Osteoblast (primary cell): ENCODE results near the gene DLGAP5. TPM values are rescaled to one million over a fixed set of nuclear protein-coding genes. Genes with fewer than 3 reads are reported as not detected.

Experiments used
- DNase-seq: peaks from one replicate; pipeline ENCODE4 v3.0.0; 2011; ENCODE audit warnings: low spot score, mixed read lengths; ENCODE audit not compliant: insufficient read length; ENCODE audit errors: missing footprints
- H2AFZ ChIP-seq: 2 replicates; pipeline ENCODE4 v1.6.0; 2011; ENCODE audit warnings: mild to moderate bottlenecking, low read length
- H3K27ac ChIP-seq: 2 replicates; pipeline ENCODE4 v1.5.1; 2011; ENCODE audit warnings: mild to moderate bottlenecking, low read depth, low read length, moderate library complexity
- H3K27me3 ChIP-seq: 2 replicates; pipeline ENCODE4 v1.6.0; 2012; ENCODE audit warnings: mild to moderate bottlenecking, control low read depth, inconsistent platforms, low read length, moderate library complexity; ENCODE audit not compliant: insufficient read depth
- H3K36me3 ChIP-seq: 2 replicates; pipeline ENCODE4 v1.5.1; 2011; ENCODE audit warnings: mild to moderate bottlenecking, low read length, control low read depth, moderate library complexity; ENCODE audit not compliant: insufficient read depth
- H3K4me1 ChIP-seq: 2 replicates; pipeline ENCODE4 v1.5.1; 2011; ENCODE audit warnings: mild to moderate bottlenecking, low read length, control low read depth, moderate library complexity; ENCODE audit not compliant: insufficient read depth
- H3K4me2 ChIP-seq: 2 replicates; pipeline ENCODE4 v1.6.0; 2011; ENCODE audit warnings: mild to moderate bottlenecking, low read length; ENCODE audit not compliant: insufficient read depth
- H3K4me3 ChIP-seq: fragments of 200-600 bp; sonication (generic); 3 replicates; pipeline ENCODE4 v1.5.1; 2012; ENCODE audit warnings: mild to moderate bottlenecking, low read length, inconsistent platforms; ENCODE audit not compliant: insufficient read depth
- H3K79me2 ChIP-seq: 2 replicates; pipeline ENCODE4 v1.6.0; 2012; ENCODE audit warnings: mild to moderate bottlenecking, low read length, control low read depth, inconsistent platforms; ENCODE audit not compliant: insufficient read depth
- H3K9me3 ChIP-seq: 2 replicates; pipeline ENCODE4 v1.5.1; 2011; ENCODE audit warnings: low read depth, low read length, control low read depth
- H4K20me1 ChIP-seq: 2 replicates; pipeline ENCODE4 v1.6.0; 2012; ENCODE audit warnings: mild to moderate bottlenecking, low read length, control low read depth; ENCODE audit not compliant: insufficient read depth
- CTCF ChIP-seq: IDR thresholded peaks from 2 replicates; pipeline ENCODE4 v1.5.1; 2011; ENCODE audit warnings: mild to moderate bottlenecking, low read depth, low read length, moderate library complexity; ENCODE audit errors: extremely low read depth
- total RNA-seq: library from RNA; depleted of rRNA; stranded (reverse); fragments of >200 nt; gene quantifications from 2 replicates; pipeline ENCODE4 v1.2.3, GENCODE V29; 2012

Gene DLGAP5
- total RNA-seq, 1 donor, result 5.1 TPM

DNA sequence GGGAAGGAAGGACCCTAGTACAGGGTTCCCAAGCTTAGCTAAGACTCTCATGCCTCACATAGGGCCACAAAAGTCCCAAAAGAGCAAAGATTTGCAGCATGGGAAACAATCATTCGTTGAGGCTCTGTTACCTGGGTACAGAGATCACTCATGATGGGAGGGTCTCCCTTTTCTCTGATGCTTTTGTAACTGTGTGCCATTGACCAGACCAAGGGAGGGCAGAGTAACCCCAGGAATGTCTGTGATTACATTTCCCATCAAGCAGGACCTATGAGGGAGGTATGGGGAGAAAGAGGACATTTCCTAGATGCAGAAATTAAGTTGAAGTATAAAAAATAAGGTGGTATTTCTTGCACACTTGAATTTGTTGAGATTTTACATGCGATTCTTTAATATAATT, 16.4 kb upstream of the DLGAP5 start:
- no peak overlapping the region for H3K27ac ChIP-seq
- H4K20me1 ChIP-seq, result no peaks in the 10 kb centered on the region
- H3K27me3 ChIP-seq, result no peaks in the 10 kb centered on the region
- no peak for DNase-seq
- no peaks in the 10 kb centered on the region for H3K4me1 ChIP-seq
- H3K4me3 ChIP-seq, result no peak overlapping the region
- no peak overlapping the region for H2AFZ ChIP-seq
- no peaks in the 10 kb centered on the region for H3K36me3 ChIP-seq
- H3K9me3 ChIP-seq, result no peaks in the 10 kb centered on the region
- H3K4me2 ChIP-seq, result no peak overlapping the region
- no peaks in the 10 kb centered on the region for H3K79me2 ChIP-seq
- no peak for TF ChIP-seq CTCF

DNA sequence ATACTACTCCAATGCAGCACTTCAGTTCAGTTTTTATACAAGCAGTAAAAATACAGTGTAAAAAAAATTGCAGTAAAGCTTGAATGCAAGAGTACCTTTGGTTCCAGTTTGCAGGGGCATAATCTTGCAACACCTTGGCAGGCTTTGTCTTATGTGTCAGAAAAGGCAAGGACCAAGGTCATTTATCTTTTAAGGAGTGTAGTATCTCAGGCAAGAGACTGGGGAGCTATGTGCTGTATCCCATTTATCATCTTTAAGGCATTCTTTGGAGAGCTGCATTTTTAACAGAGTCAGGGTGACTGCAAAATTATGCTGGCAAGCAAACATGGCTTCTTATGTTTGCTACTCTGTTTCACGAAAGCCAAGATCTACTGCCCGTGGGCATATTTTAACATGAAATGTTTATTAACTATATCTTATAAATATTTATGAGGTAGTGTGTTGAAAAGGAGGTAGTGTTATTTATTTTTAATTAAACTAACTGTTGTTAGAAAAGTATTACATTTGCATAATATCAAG, 14.8 kb upstream of the DLGAP5 start:
- Histone ChIP-seq H3K4me3 (no peak overlapping the region), H3K4me2 (no peak overlapping the region), H3K36me3 (no peaks in the 10 kb centered on the region), H3K27me3 (no peaks in the 10 kb centered on the region), H3K4me1 (no peaks in the 10 kb centered on the region), H3K9me3 (no peaks in the 10 kb centered on the region), H3K79me2 (no peaks in the 10 kb centered on the region), H4K20me1 (no peaks in the 10 kb centered on the region), H2AFZ (no peak overlapping the region), H3K27ac (no peak overlapping the region)
- DNase-seq, result no peak
- no peak for TF ChIP-seq CTCF

- Histone ChIP-seq H3K27me3 (no peaks in the 10 kb centered on the region), H2AFZ (no peak overlapping the region), H3K79me2 (no peaks in the 10 kb centered on the region), H3K4me1 (no peaks in the 10 kb centered on the region), H3K4me2 (no peak overlapping the region), H3K4me3 (no peak overlapping the region), H3K36me3 (no peaks in the 10 kb centered on the region), H3K27ac (no peak overlapping the region), H3K9me3 (no peaks in the 10 kb centered on the region), H4K20me1 (no peaks in the 10 kb centered on the region)
- no peak for TF ChIP-seq CTCF
- no peak for DNase-seq
Observed at GRCh38 chr14:55201219-55202101, 10.1 kb upstream of the DLGAP5 start.

DNA sequence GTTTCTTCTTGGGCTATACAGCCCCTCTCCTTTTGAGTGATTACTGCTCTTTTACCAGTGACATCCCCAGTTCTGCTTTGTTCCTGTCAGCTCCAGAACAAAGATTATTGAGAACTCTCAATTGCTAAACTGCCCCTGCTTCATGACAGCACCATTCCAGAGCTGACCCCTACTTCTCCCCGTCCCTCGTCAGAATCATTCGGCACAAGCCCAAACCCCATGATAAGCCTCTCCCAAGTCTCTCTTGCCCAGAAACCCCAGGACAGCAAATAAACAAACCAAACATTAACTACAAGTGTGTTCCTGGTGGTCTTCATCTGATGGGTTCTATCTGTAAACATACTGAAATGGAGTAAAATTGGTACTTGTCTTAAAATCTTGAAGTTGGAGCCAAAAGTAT, 9.3 kb upstream of the DLGAP5 start:
- TF ChIP-seq CTCF, result no peak
- Histone ChIP-seq H3K27me3 (no peaks in the 10 kb centered on the region), H3K9me3 (no peaks in the 10 kb centered on the region), H3K4me1 (no peaks in the 10 kb centered on the region), H3K36me3 (no peaks in the 10 kb centered on the region), H2AFZ (no peak overlapping the region), H3K79me2 (no peaks in the 10 kb centered on the region), H3K4me2 (no peak overlapping the region), H3K4me3 (no peak overlapping the region), H3K27ac (no peak overlapping the region), H4K20me1 (no peaks in the 10 kb centered on the region)
- no peak for DNase-seq
